ENCODE measurements around the gene GPALPP1. TPM values are rescaled to one million over a fixed set of nuclear protein-coding genes. Genes with fewer than 3 reads are reported as not detected.

The GPALPP1 gene
- total RNA-seq, 1 donor from 2014 or later: 35.8 TPM

GRCh38 chr13:45047394-45048310 is 58.3 kb downstream of the GPALPP1 start:
- H3K9me3 Mint-ChIP-seq: no peaks in the 10 kb centered on the region
- peak; percentile 72 for TF ChIP-seq CTCF (IDR thresholded peaks at IDR 0.05)
- no peaks in the 10 kb centered on the region for H3K36me3 Mint-ChIP-seq (ENCODE audit: low read depth)
- H3K4me3 Mint-ChIP-seq: peak overlapping the region; percentile 71
- ATAC-seq (ENCODE audit: low read depth) (peak; percentile 81), DNase-seq (peak; percentile 51)
- ChIA-PET POLR2A (no interaction called here), CTCF (interaction anchor here (0.8 to 5.6 kb wide), 13 partner anchors 10 to 369 kb away, joined by 3 to 75 read pairs (median 4); no protein-coding TSS in a partner anchor)
- intact Hi-C loops (cut with micrococcal nuclease): loop anchor here (1.0 to 5.0 kb wide), 9 partner anchors 73 to 563 kb away; partner anchors contain the start of genes GTF2F2 and TSC22D1
- H3K27me3 Mint-ChIP-seq: peaks cover 13% of the 10 kb centered on the region
- H3K4me1 Mint-ChIP-seq: peaks cover 17% of the 10 kb centered on the region
- no peak overlapping the region for H3K27ac Mint-ChIP-seq

GRCh38 chr13:45048890-45049407 is 59.6 kb downstream of the GPALPP1 start:
- ChIA-PET CTCF (interaction anchor here (3.4 to 5.6 kb wide), 3 partner anchors 233 to 345 kb away, joined by 25 to 75 read pairs (median 63); no protein-coding TSS in a partner anchor), POLR2A (no interaction called here)
- DNase-seq (no peak), ATAC-seq (ENCODE audit: low read depth) (peak; percentile 71)
- intact Hi-C loops (cut with micrococcal nuclease): loop anchor here (5.0 kb wide), 2 partner anchors 132 to 472 kb away; partner anchors contain the start of gene TSC22D1
- Mint-ChIP-seq H3K4me3 (peak overlapping the region; percentile 36), H3K27ac (peak overlapping the region; percentile 6), H3K27me3 (peaks cover 15% of the 10 kb centered on the region), H3K9me3 (no peaks in the 10 kb centered on the region), H3K36me3 (ENCODE audit: low read depth) (no peaks in the 10 kb centered on the region), H3K4me1 (peaks cover 17% of the 10 kb centered on the region)
- TF ChIP-seq CTCF (IDR thresholded peaks at IDR 0.05): no peak

GRCh38 chr13:45049478-45049877 is 60.1 kb downstream of the GPALPP1 start:
- Mint-ChIP-seq H3K27ac (no peak overlapping the region), H3K4me1 (peaks cover 17% of the 10 kb centered on the region), H3K36me3 (ENCODE audit: low read depth) (no peaks in the 10 kb centered on the region), H3K4me3 (no peak overlapping the region), H3K27me3 (peaks cover 15% of the 10 kb centered on the region), H3K9me3 (no peaks in the 10 kb centered on the region)
- ATAC-seq (ENCODE audit: low read depth) (no peak), DNase-seq (no peak)
- intact Hi-C loops (cut with micrococcal nuclease): loop anchor here (5.0 kb wide), 2 partner anchors 132 to 472 kb away; partner anchors contain the start of gene TSC22D1
- ChIA-PET CTCF (interaction anchor here (1.1 to 5.6 kb wide), 4 partner anchors 233 to 345 kb away, joined by 3 to 75 read pairs (median 44); no protein-coding TSS in a partner anchor), POLR2A (no interaction called here)
- no peak for TF ChIP-seq CTCF (IDR thresholded peaks at IDR 0.05)

- no peak for DNase-seq
- ChIA-PET POLR2A (no interaction called here), CTCF (no interaction called here)
- no peak overlapping the region for H3K4me3 Mint-ChIP-seq
- TF ChIP-seq CTCF (IDR thresholded peaks at IDR 0.05): no peak
- no peak for ATAC-seq (ENCODE audit: low read depth)
- no peaks in the 10 kb centered on the region for H3K9me3 Mint-ChIP-seq
- intact Hi-C loops (cut with micrococcal nuclease): no loop called here
- no peak overlapping the region for H3K27ac Mint-ChIP-seq
- H3K27me3 Mint-ChIP-seq: peaks cover 11% of the 10 kb centered on the region
- no peaks in the 10 kb centered on the region for H3K36me3 Mint-ChIP-seq (ENCODE audit: low read depth)
- H3K4me1 Mint-ChIP-seq: peaks cover 17% of the 10 kb centered on the region
Measured at GRCh38 chr13:45051315-45051714, 62.0 kb downstream of the GPALPP1 start.
